Fibroblast of skin of abdomen (primary cell): Measurements from ENCODE around the gene FUT3.

Experiments used
- DNase-seq: peaks from one replicate; pipeline ENCODE4 v3.0.0-alpha.2; 2013

FUT3 gene

GRCh38 chr19:5823579-5824281 lies 27.5 kb downstream of the FUT3 start:
- DNase-seq = no peak

GRCh38 chr19:5822181-5822844 lies 28.9 kb downstream of the FUT3 start:
- no peak for DNase-seq

- no peak for DNase-seq
Observed at GRCh38 chr19:5821521-5822180, 29.6 kb downstream of the FUT3 start.

GRCh38 chr19:5820785-5821184 lies 30.5 kb downstream of the FUT3 start:
- no peak for DNase-seq

- DNase-seq = no peak
Observed at GRCh38 chr19:5818594-5818993, 32.7 kb downstream of the FUT3 start.

GRCh38 chr19:5817218-5817617 lies 34.0 kb downstream of the FUT3 start:
- DNase-seq = no peak

- DNase-seq = no peak
Observed at GRCh38 chr19:5814852-5815246, 36.4 kb downstream of the FUT3 start.

GRCh38 chr19:5814123-5814851 lies 37.0 kb downstream of the FUT3 start:
- DNase-seq = no peak

- DNase-seq = no peak
Observed at GRCh38 chr19:5811117-5811516, 40.1 kb downstream of the FUT3 start.

GRCh38 chr19:5809469-5809868 lies 41.8 kb downstream of the FUT3 start:
- DNase-seq = no peak

- DNase-seq = no peak
Observed at GRCh38 chr19:5809053-5809452, 42.2 kb downstream of the FUT3 start.

- no peak for DNase-seq
Observed at GRCh38 chr19:5808120-5808816, 43.0 kb downstream of the FUT3 start.

- no peak for DNase-seq
Observed at GRCh38 chr19:5806905-5807304, 44.3 kb downstream of the FUT3 start.

- no peak for DNase-seq
Observed at GRCh38 chr19:5806133-5806489, 45.1 kb downstream of the FUT3 start.

- peak; percentile 44 for DNase-seq
Observed at GRCh38 chr19:5805462-5806132, 45.7 kb downstream of the FUT3 start.

GRCh38 chr19:5804516-5805461 lies 46.5 kb downstream of the FUT3 start, which contains the start of gene NRTN:
Gene NRTN, plus strand, starts transcription at chr19:5805067. Its CDS starts 19,099 bp downstream, at chr19:5824166.
- no peak for DNase-seq

- DNase-seq = peak; percentile 82
Observed at GRCh38 chr19:5803752-5804515, 47.3 kb downstream of the FUT3 start.

- no peak for DNase-seq
Observed at GRCh38 chr19:5803441-5803751, 47.9 kb downstream of the FUT3 start.

- DNase-seq = peak; percentile 63
Observed at GRCh38 chr19:5801796-5802619, 49.2 kb downstream of the FUT3 start.
